HepG2 (cell line): ENCODE data around the gene PMIS2. TPM values are rescaled to one million over a fixed set of nuclear protein-coding genes. Genes with fewer than 3 reads are reported as not detected.

ENCODE experiments used
- ATAC-seq: fragments of 200-7000 bp; cut with Tn5 transposase; 3 replicates; pipeline ENCODE4 v1.9.1; 2020; ENCODE audit warnings: mild to moderate bottlenecking, moderate library complexity
- BruUV-seq: library from RNA; stranded (reverse); fragments of 400-500 nt; replicated peaks from 2 replicates; lab custom pipeline; 2021; lab: Mats Ljungman, UMichigan
- CTCF ChIA-PET: fragments of 300-600 bp; formaldehyde crosslinking; extraction: SDS; loops from one replicate; lab custom pipeline; 2021; ENCODE audit warnings: low total read pairs, inconsistent platforms, low intra/inter-chr PET ratio; lab: Yijun Ruan, JAX
- POLR2A ChIA-PET: fragments of 350-600 bp; sonication (Branson Sonifier 250); formaldehyde crosslinking; loops from one replicate; lab custom pipeline; 2020; ENCODE audit warnings: antibody characterized with exemption, inconsistent platforms; lab: Yijun Ruan, JAX
- DNase-seq: peaks from one replicate; pipeline ENCODE4 v3.0.0-alpha.2; 2015; ENCODE audit warnings: low spot score
- FAIRE-seq: peaks from 3 replicates; lab custom pipeline; 2011; peaks lifted over from hg19 to GRCh38; lab: Jason Lieb, UNC
- H2AFZ ChIP-seq: one replicate; pipeline ENCODE4 v1.6.1; 2011; ENCODE audit warnings: low read length, inconsistent platforms
- H3K27ac ChIP-seq: fragments of 300-600 bp; 3 replicates; pipeline ENCODE4 v1.8.0; 2011; ENCODE audit warnings: mixed run types, mild to moderate bottlenecking, mixed read lengths, low read length, inconsistent platforms; ENCODE audit not compliant: insufficient read depth; ENCODE audit errors: extremely low read length
- H3K27me3 ChIP-seq, 2 experiments: fragments of 200-600 bp in 1 of 2; 2 replicates in 1 of 2; 3 replicates in 1 of 2; pipeline versions ENCODE4 v1.6.0 to v1.8.0; 2011; ENCODE audit warnings: low read length in 2 of 2, mild to moderate bottlenecking in 2 of 2, moderate library complexity in 2 of 2, inconsistent platforms in 1 of 2; ENCODE audit not compliant: insufficient read depth in 2 of 2, control insufficient read depth in 1 of 2
- H3K36me3 ChIP-seq, 2 experiments: fragments of 200-600 bp in 1 of 2; replicated peaks in 1 of 2; 2 replicates in 1 of 2; 3 replicates in 1 of 2; pipeline versions ENCODE4 v1.5.1 to v1.8.0; 2011; ENCODE audit warnings: low read length in 2 of 2, inconsistent platforms in 1 of 2; ENCODE audit not compliant: insufficient read depth in 2 of 2, control insufficient read depth in 1 of 2
- H3K4me1 ChIP-seq: 2 replicates; pipeline ENCODE4 v1.5.1; 2012; ENCODE audit warnings: low read length, inconsistent platforms; ENCODE audit not compliant: insufficient read depth
- H3K4me2 ChIP-seq: 2 replicates; pipeline ENCODE4 v1.6.0; 2011; ENCODE audit warnings: low read depth, low read length, inconsistent platforms
- H3K4me3 ChIP-seq, 3 experiments: fragments of 200-600 bp in 1 of 3; sonication (generic), shearing (Covaris generic) in 1 of 3; replicated peaks in 1 of 3; 2 replicates each; pipeline ENCODE4 v1.5.1; 2011 to 2016; ENCODE audit warnings: low read length in 3 of 3, inconsistent platforms in 2 of 3, low read depth in 2 of 3, mild to moderate bottlenecking in 2 of 3, control low read depth in 1 of 3, mixed read lengths in 1 of 3; ENCODE audit not compliant: insufficient read depth in 1 of 3
- H3K79me2 ChIP-seq: one replicate; pipeline ENCODE4 v1.6.1; 2011; ENCODE audit warnings: low read length, inconsistent platforms; ENCODE audit not compliant: insufficient read depth
- H3K9ac ChIP-seq: 2 replicates; pipeline ENCODE4 v1.6.0; 2011; ENCODE audit warnings: mild to moderate bottlenecking, low read depth, low read length, inconsistent platforms; ENCODE audit not compliant: insufficient read depth
- H3K9me3 ChIP-seq: 2 replicates; pipeline ENCODE4 v1.5.1; 2012; ENCODE audit warnings: mild to moderate bottlenecking, low read length
- H4K20me1 ChIP-seq: 2 replicates; pipeline ENCODE4 v1.6.0; 2011; ENCODE audit warnings: inconsistent platforms, mild to moderate bottlenecking, low read length, moderate library complexity; ENCODE audit not compliant: insufficient read depth
- BHLHE40 ChIP-seq: IDR thresholded peaks from 2 replicates; pipeline ENCODE4 v1.6.1; 2011; ENCODE audit warnings: low read length, improper control_type of control experiment
- CCDC6 ChIP-seq: sonication (generic); formaldehyde crosslinking; IDR thresholded peaks from 2 replicates; pipeline ENCODE4 v1.8.1; 2022; ENCODE audit warnings: mild to moderate bottlenecking, missing genetic modification reagents, moderate library complexity
- CEBPG ChIP-seq: IDR thresholded peaks from 2 replicates; pipeline ENCODE4 v1.6.1; 2016
- FOSL2 ChIP-seq: sonication (generic); formaldehyde crosslinking; IDR thresholded peaks from 2 replicates; pipeline ENCODE4 v1.4.0; 2020; ENCODE audit warnings: missing genetic modification reagents
- HIVEP1 ChIP-seq: sonication (generic); formaldehyde crosslinking; IDR thresholded peaks from 2 replicates; pipeline ENCODE4 v1.4.0; 2020; ENCODE audit warnings: mild to moderate bottlenecking, missing genetic modification reagents
- MTA1 ChIP-seq: sonication (generic); formaldehyde crosslinking; IDR thresholded peaks from 2 replicates; pipeline ENCODE4 v1.4.0; 2020; ENCODE audit warnings: missing genetic modification reagents, mild to moderate bottlenecking, borderline replicate concordance
- TEAD3 ChIP-seq: optimal IDR thresholded peaks from 2 replicates; pipeline ENCODE3; 2016; ENCODE audit warnings: borderline replicate concordance
- YEATS2 ChIP-seq: sonication (generic); formaldehyde crosslinking; IDR thresholded peaks from 2 replicates; pipeline ENCODE4 v1.4.0; 2020; ENCODE audit warnings: missing genetic modification reagents, borderline replicate concordance
- ZBTB42 ChIP-seq: sonication (generic); formaldehyde crosslinking; IDR thresholded peaks from 2 replicates; pipeline ENCODE4 v1.5.0; 2020; ENCODE audit warnings: mild to moderate bottlenecking, missing genetic modification reagents
- ZFY ChIP-seq: sonication (generic); formaldehyde crosslinking; IDR thresholded peaks from 2 replicates; pipeline ENCODE4 v1.4.0; 2020; ENCODE audit warnings: missing genetic modification reagents
- ZKSCAN8 ChIP-seq: IDR thresholded peaks from 2 replicates; pipeline ENCODE4 v1.6.1; 2016; ENCODE audit warnings: borderline replicate concordance, missing genetic modification reagents, missing compliant biosample characterization
- ZNF282 ChIP-seq: fragments of 450-650 bp; IDR thresholded peaks from 2 replicates; pipeline ENCODE4 v1.6.1; 2018; ENCODE audit not compliant: partially characterized antibody
- ZNF329 ChIP-seq: sonication (generic); formaldehyde crosslinking; IDR thresholded peaks from 2 replicates; pipeline ENCODE4 v1.9.0; 2021; ENCODE audit warnings: low read depth, mild to moderate bottlenecking, missing genetic modification reagents
- ZNF333 ChIP-seq: sonication (generic); formaldehyde crosslinking; IDR thresholded peaks from 2 replicates; pipeline ENCODE4 v1.4.0; 2020; ENCODE audit warnings: mild to moderate bottlenecking, missing genetic modification reagents, borderline replicate concordance
- ZNF644 ChIP-seq: IDR thresholded peaks from 2 replicates; pipeline ENCODE4 v1.6.1; 2016; ENCODE audit warnings: low read depth
- ZNF788 ChIP-seq: sonication (generic); formaldehyde crosslinking; IDR thresholded peaks from 2 replicates; pipeline ENCODE4 v1.5.0; 2020; ENCODE audit warnings: mild to moderate bottlenecking, missing genetic modification reagents, borderline replicate concordance
- WGBS: methylation state at CpG from one replicate; pipeline ENCODE4 v1.1.6; 2017; ENCODE audit warnings: low lambda C conversion rate; 5-methylcytosine and 5-hydroxymethylcytosine counted together
- in situ Hi-C: cut with HindIII; loops from 2 replicates; pipeline ENCODE4 v1.10.0; 2017; ENCODE audit warnings: low pct_unique_long_range_greater_than_20kb; ENCODE audit not compliant: extremely low pct_ligation_motif_present
- intact Hi-C: fragments of 100-400 bp; cut with micrococcal nuclease; formaldehyde crosslinking; loops from one replicate; pipeline ENCODE4 v1.10.0; 2022; ENCODE audit not compliant: unreplicated experiment
- polyA plus RNA-seq, 8 experiments: library from polyadenylated mRNA; depleted of rRNA in 3 of 8; stranded (reverse) in 7 of 8; unstranded in 1 of 8; fragments of >200 nt; fragmentation: Illumina TruSeq in 4 of 8; extraction: Trizol in 4 of 8; gene quantifications; 2 replicates each; pipeline versions ENCODE4 v1.2.1 to v1.2.3, GENCODE V29; 2011 to 2016; ENCODE audit warnings: low read depth in 4 of 8, missing spikeins in 1 of 8, mixed read lengths in 1 of 8; ENCODE audit not compliant: insufficient read depth in 1 of 8
- total RNA-seq, 5 experiments: library from RNA; depleted of rRNA; stranded (reverse); fragments of >200 nt; fragmentation: Illumina TruSeq; extraction: Trizol; gene quantifications; 2 replicates each; pipeline ENCODE4 v1.2.3, GENCODE V29; 2016; ENCODE audit warnings: low read depth in 1 of 5
- TF ChIP-seq, protein P1 (sequence below), 2 experiments: fragments of 450-650 bp in 1 of 2; sonication (generic) in 1 of 2; formaldehyde crosslinking; IDR thresholded peaks; 2 replicates each; pipeline versions ENCODE4 v1.5.0 to v1.8.0; 2020 to 2022; ENCODE audit warnings: mild to moderate bottlenecking in 1 of 2, missing genetic modification reagents in 1 of 2

Gene PMIS2
- total and polyA plus RNA-seq, 2 of the 13 experiments (the other 11 are each of a cell fraction or from before 2014, with no cell fraction given): not detected

GRCh38 chr19:35544110-35544802 lies 41.7 kb upstream of the PMIS2 start:
- peak overlapping the region; percentile 88 for H3K9ac ChIP-seq
- peak overlapping the region; percentile 97 for H3K4me2 ChIP-seq
- in situ Hi-C loops (no loop called here), intact Hi-C loops (no loop called here)
- peak overlapping the region; percentile 89 to 96 (median 92) for H3K4me3 ChIP-seq
- BruUV-seq: no TSS peak
- no peaks in the 10 kb centered on the region for H3K9me3 ChIP-seq
- no peaks in the 10 kb centered on the region; a peak in 1 of 5 replicates for H3K27me3 ChIP-seq
- 0 out of 2 replicates have a peak, but pooled peaks have one; percentile 26 for TF ChIP-seq ZFY (CRISPR knock-in tag)
- no peak for TF ChIP-seq ZNF329 (CRISPR knock-in tag)
- TF ChIP-seq ZNF333 (CRISPR knock-in tag): no peak
- peak; percentile 31; the same call in 1 of the 2 replicates for TF ChIP-seq CEBPG (CRISPR knock-in tag)
- TF ChIP-seq ZKSCAN8 (CRISPR knock-in tag): peak; percentile 86; the same call in 1 of the 2 replicates
- TF ChIP-seq ZNF788 (CRISPR knock-in tag): 0 out of 2 replicates have a peak, but pooled peaks have one; percentile 50
- TF ChIP-seq ZNF282: no peak
- no peak for TF ChIP-seq ZNF644 (CRISPR knock-in tag)
- TF ChIP-seq FOSL2 (CRISPR knock-in tag): no peak
- peak; percentile 41 for TF ChIP-seq TEAD3
- TF ChIP-seq BHLHE40: no peak
- no peak for TF ChIP-seq MTA1 (CRISPR knock-in tag)
- TF ChIP-seq, protein P1, sequence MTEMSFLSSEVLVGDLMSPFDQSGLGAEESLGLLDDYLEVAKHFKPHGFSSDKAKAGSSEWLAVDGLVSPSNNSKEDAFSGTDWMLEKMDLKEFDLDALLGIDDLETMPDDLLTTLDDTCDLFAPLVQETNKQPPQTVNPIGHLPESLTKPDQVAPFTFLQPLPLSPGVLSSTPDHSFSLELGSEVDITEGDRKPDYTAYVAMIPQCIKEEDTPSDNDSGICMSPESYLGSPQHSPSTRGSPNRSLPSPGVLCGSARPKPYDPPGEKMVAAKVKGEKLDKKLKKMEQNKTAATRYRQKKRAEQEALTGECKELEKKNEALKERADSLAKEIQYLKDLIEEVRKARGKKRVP (CRISPR knock-in tag; IDR thresholded peaks at IDR 0.05): no peak
- TF ChIP-seq CCDC6 (CRISPR knock-in tag): no peak
- no peak for TF ChIP-seq HIVEP1
- no peak for TF ChIP-seq ZBTB42
- TF ChIP-seq YEATS2 (CRISPR knock-in tag): no peak
- ChIA-PET CTCF (no interaction called here), POLR2A (interaction anchor here (0.9 kb wide), 2 partner anchors 101 to 294 kb away, joined by 3 read pairs; no protein-coding TSS in a partner anchor)
- H3K4me1 ChIP-seq: peaks cover 48% of the 10 kb centered on the region
- H3K36me3 ChIP-seq: peaks cover 0 to 3% of the 10 kb centered on the region in 2 experiments; a peak in 3 of 5 replicates
- H4K20me1 ChIP-seq: no peaks in the 10 kb centered on the region
- 34% methylated on average over 2 of the region's 3 CpGs for WGBS
- peak overlapping the region; percentile 66 for H3K27ac ChIP-seq
- 0 out of 3 replicates have a peak, but pooled peaks have one; percentile 2 for ATAC-seq
- peaks cover 25% of the 10 kb centered on the region for H3K79me2 ChIP-seq
- DNase-seq: no peak
- H2AFZ ChIP-seq: no peak overlapping the region
- FAIRE-seq: no peak
